ENCODE data around the gene GPC1. TPM values are rescaled to one million over a fixed set of nuclear protein-coding genes. Genes with fewer than 3 reads are reported as not detected.

GPC1 gene
- total and polyA plus RNA-seq, 2 experiments from 2014 or later = 9.0 to 46.2 TPM

- TF ChIP-seq ZNF462 (CRISPR knock-in tag; IDR thresholded peaks at IDR 0.05) (no peak), ETS1 (IDR thresholded peaks at IDR 0.05) (no peak), JUNB (IDR thresholded peaks at IDR 0.05; ENCODE audit: unreplicated experiment) (no peak), CTCF (conservative IDR thresholded peaks at IDR 0.05; ENCODE audit: low read depth in 2 of 2) (no peak), REST (IDR thresholded peaks at IDR 0.05; ENCODE audit: unreplicated experiment) (no peak), STAT1 (IDR thresholded peaks at IDR 0.05; ENCODE audit: unreplicated experiment) (no peak)
Observed at GRCh38 chr2:240468303-240469238, 33.1 kb downstream of the GPC1 start (continued).
